Type B pancreatic cell (in vitro differentiated cells): ENCODE measurements around the gene PSG2. TPM values are rescaled to one million over a fixed set of nuclear protein-coding genes. Genes with fewer than 3 reads are reported as not detected.
"Not testable (repeated sequence)": the region's sequence is repeated elsewhere in the genome, so short reads cannot be mapped to it uniquely, and the experiment has no call there.

Source experiments
- DNase-seq: peaks from one replicate; pipeline ENCODE4 v3.0.0; 2021; ENCODE audit warnings: mixed read lengths; ENCODE audit not compliant: unreplicated experiment; ENCODE audit errors: extremely low spot score
- H3K27ac Mint-ChIP-seq: 2 replicates; pipeline ENCODE4 v1.8.0; 2021; ENCODE audit warnings: mild to moderate bottlenecking, mixed read lengths
- H3K27me3 Mint-ChIP-seq: 2 replicates; pipeline ENCODE4 v1.8.0; 2021; ENCODE audit warnings: mixed read lengths
- H3K36me3 Mint-ChIP-seq: 2 replicates; pipeline ENCODE4 v1.8.0; 2021; ENCODE audit warnings: mixed read lengths
- H3K4me1 Mint-ChIP-seq: one replicate; pipeline ENCODE4 v1.8.0; 2021; ENCODE audit warnings: mixed read lengths; ENCODE audit not compliant: unreplicated experiment
- H3K4me3 Mint-ChIP-seq: 2 replicates; pipeline ENCODE4 v1.8.0; 2021; ENCODE audit warnings: mild to moderate bottlenecking, mixed read lengths
- H3K9me3 Mint-ChIP-seq: 2 replicates; pipeline ENCODE4 v1.8.0; 2021; ENCODE audit warnings: mixed read lengths
- total RNA-seq: library from RNA; stranded (reverse); gene quantifications from 2 replicates; pipeline ENCODE4 v1.2.1, GENCODE V29; 2021; ENCODE audit warnings: low replicate concordance
- TF ChIP-seq, protein P1 (sequence below): fragments of 200-600 bp; sonication (generic); conservative IDR thresholded peaks from 2 replicates; pipeline ENCODE4 v1.5.0; 2021; ENCODE audit warnings: antibody characterized with exemption, mild to moderate bottlenecking

Gene PSG2
- total RNA-seq, 1 donor from 2014 or later: not detected

- H3K9me3 Mint-ChIP-seq, DNase-seq, H3K27ac Mint-ChIP-seq, H3K4me3 Mint-ChIP-seq, H3K27me3 Mint-ChIP-seq, H3K4me1 Mint-ChIP-seq, H3K36me3 Mint-ChIP-seq: not testable (repeated sequence)
Observed at GRCh38 chr19:43031645-43032044, 50.9 kb downstream of the PSG2 start.

DNA sequence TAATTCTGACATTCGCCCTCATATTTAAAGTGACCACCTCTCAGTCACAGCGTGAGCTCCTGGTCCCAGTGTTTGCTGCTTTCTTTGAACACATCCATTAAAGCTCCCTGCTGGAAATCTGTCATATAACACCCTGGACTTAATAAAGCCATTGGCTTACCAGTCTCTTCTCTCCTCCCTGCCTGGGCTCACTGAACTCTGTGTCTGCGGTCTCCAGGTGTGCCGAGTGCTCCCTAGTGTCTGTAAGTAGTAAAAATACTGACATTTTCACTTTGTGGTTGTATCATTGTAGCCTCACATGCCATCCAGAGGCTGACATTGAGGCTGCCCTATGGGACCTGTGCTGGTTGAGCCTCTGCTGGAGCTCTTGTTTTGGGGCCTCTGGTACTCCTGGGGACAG lies 53.6 kb downstream of the PSG2 start:
- Mint-ChIP-seq H3K27me3 (no peaks in the 10 kb centered on the region), H3K4me1 (no peaks in the 10 kb centered on the region), H3K9me3 (peaks cover 3% of the 10 kb centered on the region), H3K36me3 (no peaks in the 10 kb centered on the region), H3K4me3 (no peak overlapping the region), H3K27ac (no peak overlapping the region)
- no peak for DNase-seq
- TF ChIP-seq, protein P1, sequence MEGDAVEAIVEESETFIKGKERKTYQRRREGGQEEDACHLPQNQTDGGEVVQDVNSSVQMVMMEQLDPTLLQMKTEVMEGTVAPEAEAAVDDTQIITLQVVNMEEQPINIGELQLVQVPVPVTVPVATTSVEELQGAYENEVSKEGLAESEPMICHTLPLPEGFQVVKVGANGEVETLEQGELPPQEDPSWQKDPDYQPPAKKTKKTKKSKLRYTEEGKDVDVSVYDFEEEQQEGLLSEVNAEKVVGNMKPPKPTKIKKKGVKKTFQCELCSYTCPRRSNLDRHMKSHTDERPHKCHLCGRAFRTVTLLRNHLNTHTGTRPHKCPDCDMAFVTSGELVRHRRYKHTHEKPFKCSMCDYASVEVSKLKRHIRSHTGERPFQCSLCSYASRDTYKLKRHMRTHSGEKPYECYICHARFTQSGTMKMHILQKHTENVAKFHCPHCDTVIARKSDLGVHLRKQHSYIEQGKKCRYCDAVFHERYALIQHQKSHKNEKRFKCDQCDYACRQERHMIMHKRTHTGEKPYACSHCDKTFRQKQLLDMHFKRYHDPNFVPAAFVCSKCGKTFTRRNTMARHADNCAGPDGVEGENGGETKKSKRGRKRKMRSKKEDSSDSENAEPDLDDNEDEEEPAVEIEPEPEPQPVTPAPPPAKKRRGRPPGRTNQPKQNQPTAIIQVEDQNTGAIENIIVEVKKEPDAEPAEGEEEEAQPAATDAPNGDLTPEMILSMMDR: no peak

- DNase-seq, H3K4me3 Mint-ChIP-seq, H3K27ac Mint-ChIP-seq, H3K36me3 Mint-ChIP-seq, H3K27me3 Mint-ChIP-seq, H3K4me1 Mint-ChIP-seq, H3K9me3 Mint-ChIP-seq: not testable (repeated sequence)
Observed at GRCh38 chr19:43027985-43028384, 54.5 kb downstream of the PSG2 start.

GRCh38 chr19:43027061-43027460 lies 55.4 kb downstream of the PSG2 start:
- H3K27ac Mint-ChIP-seq, H3K9me3 Mint-ChIP-seq, H3K27me3 Mint-ChIP-seq, H3K4me1 Mint-ChIP-seq, DNase-seq, H3K36me3 Mint-ChIP-seq, H3K4me3 Mint-ChIP-seq: not testable (repeated sequence)

- H3K27ac Mint-ChIP-seq, H3K36me3 Mint-ChIP-seq, DNase-seq, H3K4me1 Mint-ChIP-seq, H3K4me3 Mint-ChIP-seq, H3K27me3 Mint-ChIP-seq, H3K9me3 Mint-ChIP-seq: not testable (repeated sequence)
Observed at GRCh38 chr19:43026369-43026768, 56.1 kb downstream of the PSG2 start, which contains the start of gene PSG11. Gene PSG11, minus strand, starts transcription at chr19:43026469. Its CDS starts 97 bp downstream, at chr19:43026372.

DNA sequence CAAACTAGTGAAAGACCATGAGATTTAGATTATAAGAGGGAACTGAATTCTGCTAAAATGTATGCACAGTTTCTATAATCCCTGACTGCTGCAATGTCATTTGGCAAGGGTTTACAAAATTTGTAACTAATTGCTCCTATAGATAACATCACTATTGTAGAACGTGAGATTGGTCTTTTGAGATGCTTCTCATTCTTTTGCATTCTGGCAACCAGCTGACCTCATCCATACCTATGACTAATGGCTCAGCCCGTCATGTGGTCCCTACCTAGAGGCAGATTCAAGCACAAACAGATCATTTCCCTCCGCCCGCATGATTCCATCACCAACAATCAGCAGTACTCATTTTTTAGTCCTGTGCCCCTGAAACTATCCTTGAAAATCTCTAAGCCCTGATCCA lies 60.4 kb downstream of the PSG2 start:
- H3K9me3 Mint-ChIP-seq, DNase-seq, H3K27me3 Mint-ChIP-seq, H3K36me3 Mint-ChIP-seq, H3K4me3 Mint-ChIP-seq, H3K27ac Mint-ChIP-seq, H3K4me1 Mint-ChIP-seq: not testable (repeated sequence)

- H3K36me3 Mint-ChIP-seq, H3K4me1 Mint-ChIP-seq, H3K27me3 Mint-ChIP-seq, H3K27ac Mint-ChIP-seq, DNase-seq, H3K4me3 Mint-ChIP-seq, H3K9me3 Mint-ChIP-seq: not testable (repeated sequence)
Observed at GRCh38 chr19:43021629-43022028, 60.9 kb downstream of the PSG2 start.

DNA sequence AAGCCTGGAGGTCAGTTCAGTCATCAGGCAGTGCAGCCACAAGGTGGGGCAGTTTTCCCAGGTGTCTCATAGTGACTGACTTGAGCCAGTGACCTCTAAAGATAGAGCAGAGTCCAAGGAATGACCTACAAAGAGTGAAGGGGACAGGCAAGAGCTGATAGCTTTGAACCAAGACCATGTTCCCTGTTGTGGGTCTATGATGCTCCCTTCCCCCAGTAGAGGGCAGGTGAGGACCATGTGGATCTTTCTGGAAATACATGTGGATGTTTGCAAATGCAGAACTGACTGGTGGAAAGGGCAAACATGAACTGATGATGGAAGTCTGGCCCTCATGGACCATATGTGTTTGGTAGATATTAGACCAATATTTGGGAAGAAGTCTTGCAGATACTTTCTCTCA lies 62.9 kb downstream of the PSG2 start:
- not testable (repeated sequence) for H3K4me1 Mint-ChIP-seq, H3K9me3 Mint-ChIP-seq

More for the DNA sequence above, 62.9 kb downstream of the PSG2 start:
- not testable (repeated sequence) for DNase-seq, H3K4me3 Mint-ChIP-seq, H3K36me3 Mint-ChIP-seq, H3K27ac Mint-ChIP-seq, H3K27me3 Mint-ChIP-seq

Other genes starting within 250 kb of the PSG2 start
- not detected in 2 replicates for gene PSG1, start 203.0 kb downstream of the PSG2 start, total RNA-seq
- gene PSG6, start 164.8 kb downstream of the PSG2 start, total RNA-seq: not detected in 2 replicates
- gene PSG7, start 145.5 kb downstream of the PSG2 start, total RNA-seq: not detected in 2 replicates
- gene PSG11, start 56.2 kb downstream of the PSG2 start, total RNA-seq: not detected in 2 replicates
- gene PSG5, start 103.8 kb upstream of the PSG2 start, total RNA-seq: not detected in 2 replicates
- gene PSG4, start 122.9 kb upstream of the PSG2 start, total RNA-seq: not detected in 2 replicates
- not detected in 2 replicates for gene PSG9, start 186.8 kb upstream of the PSG2 start, total RNA-seq